Keratinocyte (primary cell): ENCODE measurements around the gene PLEKHN1.

Experiments
- EZH2 ChIP-seq: IDR thresholded peaks from one replicate; pipeline ENCODE4 v1.6.1; 2012; ENCODE audit warnings: inconsistent platforms, mild to moderate bottlenecking, low read length, moderate library complexity
- TF ChIP-seq, protein P1 (sequence below), 3 experiments: IDR thresholded peaks in 1 of 3; conservative IDR thresholded peaks in 1 of 3; optimal IDR thresholded peaks in 1 of 3; 2 replicates in 2 of 3; 3 replicates in 1 of 3; pipeline versions ENCODE3 to v1.5.1; 2011; ENCODE audit warnings: low read length in 3 of 3, mild to moderate bottlenecking in 3 of 3, moderate library complexity in 2 of 3, control low read depth in 1 of 3, inconsistent platforms in 1 of 3; ENCODE audit not compliant: insufficient read depth in 2 of 3; ENCODE audit errors: extremely low read depth in 1 of 3

DNA sequence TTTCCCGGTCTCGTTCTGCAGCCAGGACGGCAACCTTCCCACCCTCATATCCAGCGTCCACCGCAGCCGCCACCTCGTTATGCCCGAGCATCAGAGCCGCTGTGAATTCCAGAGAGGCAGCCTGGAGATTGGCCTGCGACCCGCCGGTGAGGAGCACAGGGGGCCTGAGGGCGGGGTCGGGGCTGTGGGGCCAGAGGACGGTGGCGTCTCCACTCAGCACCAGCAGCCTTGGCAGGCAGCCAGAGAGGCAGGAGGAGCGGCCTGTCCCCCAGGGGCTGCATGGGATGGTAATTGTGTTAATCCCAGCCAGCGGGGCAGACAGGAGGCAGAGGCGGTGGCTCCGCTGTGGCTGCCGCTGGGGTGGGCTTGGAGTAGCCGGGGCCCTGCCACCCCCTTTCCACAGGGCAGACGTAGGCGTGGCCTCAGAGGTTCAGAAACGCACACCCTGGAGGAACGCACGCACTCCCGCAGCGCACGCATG, 30.5 kb upstream of the PLEKHN1 start:
- TF ChIP-seq, protein P1, sequence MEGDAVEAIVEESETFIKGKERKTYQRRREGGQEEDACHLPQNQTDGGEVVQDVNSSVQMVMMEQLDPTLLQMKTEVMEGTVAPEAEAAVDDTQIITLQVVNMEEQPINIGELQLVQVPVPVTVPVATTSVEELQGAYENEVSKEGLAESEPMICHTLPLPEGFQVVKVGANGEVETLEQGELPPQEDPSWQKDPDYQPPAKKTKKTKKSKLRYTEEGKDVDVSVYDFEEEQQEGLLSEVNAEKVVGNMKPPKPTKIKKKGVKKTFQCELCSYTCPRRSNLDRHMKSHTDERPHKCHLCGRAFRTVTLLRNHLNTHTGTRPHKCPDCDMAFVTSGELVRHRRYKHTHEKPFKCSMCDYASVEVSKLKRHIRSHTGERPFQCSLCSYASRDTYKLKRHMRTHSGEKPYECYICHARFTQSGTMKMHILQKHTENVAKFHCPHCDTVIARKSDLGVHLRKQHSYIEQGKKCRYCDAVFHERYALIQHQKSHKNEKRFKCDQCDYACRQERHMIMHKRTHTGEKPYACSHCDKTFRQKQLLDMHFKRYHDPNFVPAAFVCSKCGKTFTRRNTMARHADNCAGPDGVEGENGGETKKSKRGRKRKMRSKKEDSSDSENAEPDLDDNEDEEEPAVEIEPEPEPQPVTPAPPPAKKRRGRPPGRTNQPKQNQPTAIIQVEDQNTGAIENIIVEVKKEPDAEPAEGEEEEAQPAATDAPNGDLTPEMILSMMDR (optimal IDR thresholded peaks at IDR 0.05 in 1 of 3, IDR thresholded peaks at IDR 0.05 in 1 of 3, conservative IDR thresholded peaks at IDR 0.05 in 1 of 3; ENCODE audit: extremely low read depth in 1 of 3, insufficient read depth in 2 of 3, low read length in 3 of 3) = no peak
- TF ChIP-seq EZH2 = no peak
